GM13976 (cell line): Measurements from ENCODE around the gene POLR1G.

Experiments used
- DNase-seq: peaks from one replicate; pipeline ENCODE4 v3.0.0; 2012; ENCODE audit warnings: low spot score
- CTCF ChIP-seq: IDR thresholded peaks from 2 replicates; pipeline ENCODE4 v1.5.1; 2012; ENCODE audit warnings: borderline replicate concordance, mild to moderate bottlenecking; ENCODE audit not compliant: insufficient read depth; ENCODE audit errors: extremely low read depth, missing control alignments, control extremely low read depth
- in situ Hi-C: fragments of 300-500 bp; cut with MboI; formaldehyde crosslinking; loops from one replicate; pipeline ENCODE4 v1.12.0; 2022; ENCODE audit warnings: low sequenced_read_pairs, mixed read lengths, inconsistent platforms; ENCODE audit not compliant: unreplicated experiment

The POLR1G gene

GRCh38 chr19:45437328-45437727, 30.9 kb downstream of the POLR1G start:
- no peak for DNase-seq
- no peak for TF ChIP-seq CTCF
- in situ Hi-C loops: loop anchor here (5.0 to 10.0 kb wide), 2 partner anchors 40 to 127 kb away; no protein-coding TSS in a partner anchor

- DNase-seq: no peak
- no peak for TF ChIP-seq CTCF
- in situ Hi-C loops: loop anchor here (5.0 to 10.0 kb wide), 2 partner anchors 38 to 126 kb away; no protein-coding TSS in a partner anchor
Measured at GRCh38 chr19:45439190-45439568, 32.7 kb downstream of the POLR1G start.

GRCh38 chr19:45439569-45440258, 33.3 kb downstream of the POLR1G start:
- TF ChIP-seq CTCF: peak; percentile 83
- in situ Hi-C loops: loop anchor here (5.0 to 10.0 kb wide), 2 partner anchors 38 to 125 kb away; no protein-coding TSS in a partner anchor
- DNase-seq: peak; percentile 89

- in situ Hi-C loops: no loop called here
- no peak for DNase-seq
- TF ChIP-seq CTCF: no peak
Measured at GRCh38 chr19:45440259-45440638, 33.8 kb downstream of the POLR1G start.

- in situ Hi-C loops: no loop called here
- DNase-seq: no peak
- no peak for TF ChIP-seq CTCF
Measured at GRCh38 chr19:45440873-45441654, 34.6 kb downstream of the POLR1G start.

- TF ChIP-seq CTCF: no peak
- no peak for DNase-seq
- in situ Hi-C loops: no loop called here
Measured at GRCh38 chr19:45442408-45442777, 35.9 kb downstream of the POLR1G start.
